OCI-LY1 (cell line): ENCODE data around the gene ZNF138.

Experiments
- CTCF ChIP-seq: fragments of 200-600 bp; sonication (generic), shearing (Covaris generic); IDR thresholded peaks from 2 replicates; pipeline ENCODE4 v1.5.1; 2017; ENCODE audit warnings: mild to moderate bottlenecking, antibody characterized with exemption, low read length, moderate library complexity, mixed read lengths
- EZH2 ChIP-seq: fragments of 200-600 bp; sonication (generic), shearing (Covaris generic); IDR thresholded peaks from 2 replicates; pipeline ENCODE4 v1.8.0; 2017; ENCODE audit warnings: borderline replicate concordance, mixed run types, mild to moderate bottlenecking, antibody characterized with exemption, low read length, moderate library complexity, mixed read lengths

GRCh38 chr7:64869912-64870562, 75.8 kb downstream of the ZNF138 start:
- TF ChIP-seq CTCF: no peak
- TF ChIP-seq EZH2: no peak
